GM18867 (cell line): ENCODE data around the gene FBXL2.
"Not testable (repeated sequence)": the region's sequence is repeated elsewhere in the genome, so short reads cannot be mapped to it uniquely, and the experiment has no call there.

Experiments
- ATAC-seq: cut with Tn5 transposase; IDR thresholded peaks from one replicate; pipeline ENCODE4 v1.9.1; 2021; ENCODE audit warnings: mild to moderate bottlenecking, moderate library complexity; ENCODE audit not compliant: unreplicated experiment

Gene FBXL2

GRCh38 chr3:33426630-33427317, 149.5 kb downstream of the FBXL2 start:
- no peak for ATAC-seq

DNA sequence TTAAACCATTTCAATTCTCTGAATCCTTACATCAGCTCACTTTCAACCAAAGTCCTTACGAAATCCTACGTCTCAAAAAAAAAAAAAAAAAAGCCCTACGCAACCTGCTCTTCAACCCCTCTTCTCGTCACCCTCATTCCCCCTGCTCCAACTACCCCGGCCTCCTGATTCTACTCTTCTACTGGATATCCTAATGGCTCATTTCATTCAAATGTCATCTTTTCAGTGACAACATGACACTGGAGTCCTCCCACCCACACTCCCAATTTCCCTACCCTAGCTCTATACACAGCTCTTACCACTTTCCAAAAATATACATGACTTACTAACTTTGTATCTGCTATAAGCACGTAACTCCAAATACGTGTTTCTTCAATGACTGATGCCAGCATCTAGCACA, 151.5 kb downstream of the FBXL2 start:
- ATAC-seq, result no peak

DNA sequence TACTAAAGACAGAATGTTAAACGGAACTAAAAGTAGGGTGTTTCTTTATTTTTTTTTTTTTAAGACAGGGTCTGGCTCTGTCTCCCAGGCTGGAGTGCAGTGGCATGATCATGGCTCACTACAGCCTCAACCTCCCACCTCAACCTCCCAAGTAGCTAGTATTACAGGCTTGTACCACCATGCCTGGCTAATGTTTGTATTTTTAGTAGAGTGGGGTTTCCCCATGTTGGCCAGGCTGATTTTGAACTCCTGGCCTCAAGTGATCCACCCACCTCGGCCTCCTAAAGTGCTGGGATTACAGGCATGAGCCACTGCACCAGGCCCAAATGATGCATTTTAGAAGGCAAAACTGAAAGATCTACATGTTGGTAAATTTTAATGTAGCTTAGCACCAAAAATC, 152.1 kb downstream of the FBXL2 start:
- ATAC-seq, result not testable (repeated sequence)

DNA sequence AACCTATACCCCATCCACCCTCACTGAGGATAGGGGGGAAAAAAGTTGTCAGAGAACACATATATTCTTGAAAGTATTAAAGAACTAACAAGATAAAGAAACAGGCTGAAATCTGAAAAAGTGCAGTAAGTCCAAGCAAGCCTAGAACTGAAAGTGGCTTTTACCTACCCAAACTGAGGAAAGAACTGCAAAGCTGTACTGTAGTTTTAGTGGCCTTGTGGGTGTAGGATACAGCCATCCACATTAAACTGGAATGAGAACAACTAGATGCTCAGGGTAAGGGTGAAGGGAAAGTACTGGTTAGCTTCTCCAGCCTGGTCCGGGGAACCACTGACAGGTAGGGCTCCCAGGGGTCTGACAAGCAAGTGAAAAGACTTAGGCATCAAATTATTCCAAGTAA, 152.8 kb downstream of the FBXL2 start:
- ATAC-seq, result no peak

GRCh38 chr3:33430571-33430970, 153.3 kb downstream of the FBXL2 start:
- ATAC-seq, result no peak

GRCh38 chr3:33433843-33434242, 156.6 kb downstream of the FBXL2 start:
- no peak for ATAC-seq
